Measurements from ENCODE around the gene MSRB1. TPM values are rescaled to one million over a fixed set of nuclear protein-coding genes. Genes with fewer than 3 reads are reported as not detected.
"Not testable (repeated sequence)": the region's sequence is repeated elsewhere in the genome, so short reads cannot be mapped to it uniquely, and the experiment has no call there.

The MSRB1 gene
- total RNA-seq, 2 donors from 2014 or later: 24.3 to 24.7 TPM

- no peak for ATAC-seq
- H3K4me1 Mint-ChIP-seq (ENCODE audit: low read depth in 2 of 2): no peaks in the 10 kb centered on the region
- H3K36me3 Mint-ChIP-seq: no peaks in the 10 kb centered on the region
- peaks cover 5 to 9% of the 10 kb centered on the region in 2 donors for H3K27me3 Mint-ChIP-seq
- DNase-seq (ENCODE audit: low spot score): no peak
- H3K4me3 Mint-ChIP-seq: no peak overlapping the region
- H3K27ac Mint-ChIP-seq: no peak overlapping the region
- H3K9me3 Mint-ChIP-seq: no peaks in the 10 kb centered on the region
Observed at GRCh38 chr16:1906055-1906845, 36.7 kb downstream of the MSRB1 start.

- no peak overlapping the region for H3K4me3 Mint-ChIP-seq
- H3K9me3 Mint-ChIP-seq: no peaks in the 10 kb centered on the region
- no peak for DNase-seq (ENCODE audit: low spot score)
- H3K36me3 Mint-ChIP-seq: no peaks in the 10 kb centered on the region
- H3K27ac Mint-ChIP-seq: no peak overlapping the region
- peaks cover 5 to 9% of the 10 kb centered on the region in 2 donors for H3K27me3 Mint-ChIP-seq
- H3K4me1 Mint-ChIP-seq (ENCODE audit: low read depth in 2 of 2): no peaks in the 10 kb centered on the region
- ATAC-seq: no peak
Observed at GRCh38 chr16:1903845-1904840, 38.9 kb downstream of the MSRB1 start.

- ATAC-seq (no peak), DNase-seq (ENCODE audit: low spot score) (no peak)
- H3K27ac Mint-ChIP-seq: no peak overlapping the region
- no peaks in the 10 kb centered on the region for H3K9me3 Mint-ChIP-seq
- no peaks in the 10 kb centered on the region for H3K36me3 Mint-ChIP-seq
- no peak overlapping the region for H3K4me3 Mint-ChIP-seq
- peaks cover 0 to 5% of the 10 kb centered on the region in 2 donors for H3K27me3 Mint-ChIP-seq
- H3K4me1 Mint-ChIP-seq (ENCODE audit: low read depth in 2 of 2): no peaks in the 10 kb centered on the region
Observed at GRCh38 chr16:1903220-1903574, 39.8 kb downstream of the MSRB1 start.

GRCh38 chr16:1902547-1903219, 40.3 kb downstream of the MSRB1 start:
- no peaks in the 10 kb centered on the region for H3K4me1 Mint-ChIP-seq (ENCODE audit: low read depth in 2 of 2)
- peaks cover 0 to 5% of the 10 kb centered on the region in 2 donors for H3K27me3 Mint-ChIP-seq
- no peaks in the 10 kb centered on the region for H3K9me3 Mint-ChIP-seq
- no peaks in the 10 kb centered on the region for H3K36me3 Mint-ChIP-seq
- H3K4me3 Mint-ChIP-seq: no peak overlapping the region
- ATAC-seq (no peak), DNase-seq (ENCODE audit: low spot score) (no peak)
- H3K27ac Mint-ChIP-seq: no peak overlapping the region

- DNase-seq (ENCODE audit: low spot score) (no peak), ATAC-seq (no peak)
- Mint-ChIP-seq H3K27me3 (peaks cover 0 to 3% of the 10 kb centered on the region in 2 donors), H3K27ac (no peak overlapping the region), H3K36me3 (no peaks in the 10 kb centered on the region), H3K9me3 (no peaks in the 10 kb centered on the region), H3K4me3 (no peak overlapping the region), H3K4me1 (ENCODE audit: low read depth in 2 of 2) (no peaks in the 10 kb centered on the region)
Observed at GRCh38 chr16:1900452-1900774, 42.6 kb downstream of the MSRB1 start.

GRCh38 chr16:1899641-1900451, 43.2 kb downstream of the MSRB1 start:
- peaks cover 0 to 3% of the 10 kb centered on the region in 2 donors for H3K27me3 Mint-ChIP-seq

GRCh38 chr16:1897692-1898091, 45.3 kb downstream of the MSRB1 start:
- H3K4me3 Mint-ChIP-seq; H3K36me3 Mint-ChIP-seq; H3K9me3 Mint-ChIP-seq; H3K4me1 Mint-ChIP-seq (ENCODE audit: low read depth in 2 of 2); H3K27me3 Mint-ChIP-seq; ATAC-seq; H3K27ac Mint-ChIP-seq: not testable (repeated sequence)
- peak; percentile 16 for DNase-seq (ENCODE audit: low spot score)

More at GRCh38 chr16:1899641-1900451, 43.2 kb downstream of the MSRB1 start:
- Mint-ChIP-seq H3K27ac (no peak overlapping the region), H3K9me3 (no peaks in the 10 kb centered on the region), H3K36me3 (no peaks in the 10 kb centered on the region), H3K4me3 (no peak overlapping the region), H3K4me1 (ENCODE audit: low read depth in 2 of 2) (no peaks in the 10 kb centered on the region)
- DNase-seq (ENCODE audit: low spot score): no peak
- no peak for ATAC-seq

- Mint-ChIP-seq H3K9me3 (no peaks in the 10 kb centered on the region), H3K27me3 (peaks cover 0 to 4% of the 10 kb centered on the region in 2 donors), H3K27ac (no peak overlapping the region), H3K4me1 (ENCODE audit: low read depth in 2 of 2) (no peaks in the 10 kb centered on the region), H3K4me3 (no peak overlapping the region), H3K36me3 (no peaks in the 10 kb centered on the region)
- DNase-seq (ENCODE audit: low spot score): peak; percentile 51
- peak in 1 of 2 donors; percentile 48 for ATAC-seq
Observed at GRCh38 chr16:1895949-1896675, 46.9 kb downstream of the MSRB1 start.

- Mint-ChIP-seq H3K27me3 (peaks cover 7 to 11% of the 10 kb centered on the region in 2 donors), H3K4me1 (ENCODE audit: low read depth in 2 of 2) (no peaks in the 10 kb centered on the region), H3K4me3 (no peak overlapping the region), H3K9me3 (no peaks in the 10 kb centered on the region), H3K36me3 (no peaks in the 10 kb centered on the region), H3K27ac (no peak overlapping the region)
- ATAC-seq (no peak), DNase-seq (ENCODE audit: low spot score) (no peak)
Observed at GRCh38 chr16:1895068-1895467, 47.9 kb downstream of the MSRB1 start.

GRCh38 chr16:1890708-1891050, 52.3 kb downstream of the MSRB1 start:
- H3K4me3 Mint-ChIP-seq: no peak overlapping the region

GRCh38 chr16:1890024-1890707, 52.8 kb downstream of the MSRB1 start:
- Mint-ChIP-seq H3K9me3 (no peaks in the 10 kb centered on the region), H3K27ac (no peak overlapping the region)

More at GRCh38 chr16:1890708-1891050, 52.3 kb downstream of the MSRB1 start:
- H3K36me3 Mint-ChIP-seq: no peaks in the 10 kb centered on the region
- H3K27me3 Mint-ChIP-seq: peaks cover 7 to 17% of the 10 kb centered on the region in 2 donors
- H3K4me1 Mint-ChIP-seq (ENCODE audit: low read depth in 2 of 2): no peaks in the 10 kb centered on the region
- H3K9me3 Mint-ChIP-seq: no peaks in the 10 kb centered on the region
- DNase-seq (ENCODE audit: low spot score): no peak
- no peak for ATAC-seq
- H3K27ac Mint-ChIP-seq: no peak overlapping the region

More at GRCh38 chr16:1890024-1890707, 52.8 kb downstream of the MSRB1 start:
- no peaks in the 10 kb centered on the region for H3K4me1 Mint-ChIP-seq (ENCODE audit: low read depth in 2 of 2)
- H3K4me3 Mint-ChIP-seq: no peak overlapping the region
- no peak for DNase-seq (ENCODE audit: low spot score)
- peaks cover 7 to 19% of the 10 kb centered on the region in 2 donors for H3K27me3 Mint-ChIP-seq
- no peak for ATAC-seq
- no peaks in the 10 kb centered on the region for H3K36me3 Mint-ChIP-seq
